ENCODE results near the gene TET1. TPM values are rescaled to one million over a fixed set of nuclear protein-coding genes. Genes with fewer than 3 reads are reported as not detected.

The TET1 gene
- polyA plus RNA-seq, 2 of the 4 experiments (the other 2 are of a cell fraction), result 0.45 to 1.8 TPM

DNA sequence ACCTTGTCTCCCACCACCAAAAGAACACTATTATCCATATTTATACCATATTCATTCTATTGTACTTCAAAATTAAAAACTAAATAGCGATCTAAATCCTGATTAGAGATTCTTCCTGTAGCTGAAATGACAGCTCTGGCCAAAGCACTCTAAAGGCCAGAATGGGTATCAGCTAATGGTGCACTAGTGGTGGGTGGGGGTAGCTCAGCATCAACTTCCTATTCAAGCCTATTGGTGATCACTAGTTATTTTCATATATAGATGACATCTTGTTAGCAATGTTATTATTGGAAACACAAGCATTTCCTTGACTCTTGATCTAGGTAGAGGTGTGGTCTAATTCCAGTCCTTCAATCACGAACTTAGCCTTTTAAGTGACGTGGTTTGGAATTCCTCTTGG lies 43.6 kb downstream of the TET1 start:
- Histone ChIP-seq H3K4me2 (no peak overlapping the region), H3K9me3 (no peaks in the 10 kb centered on the region), H3K4me3 (no peak overlapping the region), H3K27ac (no peak overlapping the region), H3K4me1 (peaks cover 28% of the 10 kb centered on the region)
- DNase-seq (ENCODE audit: low read depth in 1 of 2, low spot score in 1 of 2) (no peak), ATAC-seq (no peak), FAIRE-seq (no peak)
- WGBS (ENCODE audit: missing lambda C conversion rate), result 93% methylated on average over 3 of the region's 3 CpGs
- CTCF ChIA-PET, result interaction anchor here (1.4 kb wide), 1 partner anchor 44 kb away, joined by 3 read pairs; the partner anchor contains the start of gene TET1
- TF ChIP-seq, protein P1, sequence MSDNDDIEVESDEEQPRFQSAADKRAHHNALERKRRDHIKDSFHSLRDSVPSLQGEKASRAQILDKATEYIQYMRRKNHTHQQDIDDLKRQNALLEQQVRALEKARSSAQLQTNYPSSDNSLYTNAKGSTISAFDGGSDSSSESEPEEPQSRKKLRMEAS (IDR thresholded peaks at IDR 0.05), result no peak
- TF ChIP-seq PHF8 (IDR thresholded peaks at IDR 0.05; ENCODE audit: borderline replicate concordance, low read depth), result no peak
- no peak for TF ChIP-seq HDAC2 (IDR thresholded peaks at IDR 0.05)
- no peak for TF ChIP-seq POLR2AphosphoS2 (conservative IDR thresholded peaks at IDR 0.05; ENCODE audit: low read length)
- POLR2A ChIA-PET, result no interaction called here

DNA sequence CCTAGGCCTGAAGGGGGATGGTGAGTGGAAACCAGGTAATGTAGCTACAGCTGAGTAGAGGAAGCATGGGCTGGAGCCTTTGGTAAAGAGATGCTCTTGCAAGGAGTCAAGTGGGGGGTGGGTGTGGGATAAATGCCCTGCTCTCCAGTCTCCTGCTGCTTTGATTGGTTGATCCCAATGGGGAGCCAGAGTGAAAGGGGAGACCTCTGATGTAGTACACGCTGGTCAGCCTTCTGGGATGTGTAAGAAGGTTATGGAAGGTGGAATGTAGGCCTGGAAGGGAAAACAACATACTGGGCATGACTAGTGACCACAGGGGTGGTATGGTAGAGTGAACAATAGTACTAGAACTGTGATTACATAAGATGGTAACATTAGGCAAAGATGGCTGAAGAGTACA lies 44.3 kb downstream of the TET1 start:
- POLR2A ChIA-PET, result no interaction called here
- Histone ChIP-seq H3K9me3 (no peaks in the 10 kb centered on the region), H3K4me2 (no peak overlapping the region), H3K4me1 (peaks cover 24% of the 10 kb centered on the region), H3K4me3 (no peak overlapping the region), H3K27ac (no peak overlapping the region)
- no peak for TF ChIP-seq SMC3 (IDR thresholded peaks at IDR 0.05)
- TF ChIP-seq, protein P2, sequence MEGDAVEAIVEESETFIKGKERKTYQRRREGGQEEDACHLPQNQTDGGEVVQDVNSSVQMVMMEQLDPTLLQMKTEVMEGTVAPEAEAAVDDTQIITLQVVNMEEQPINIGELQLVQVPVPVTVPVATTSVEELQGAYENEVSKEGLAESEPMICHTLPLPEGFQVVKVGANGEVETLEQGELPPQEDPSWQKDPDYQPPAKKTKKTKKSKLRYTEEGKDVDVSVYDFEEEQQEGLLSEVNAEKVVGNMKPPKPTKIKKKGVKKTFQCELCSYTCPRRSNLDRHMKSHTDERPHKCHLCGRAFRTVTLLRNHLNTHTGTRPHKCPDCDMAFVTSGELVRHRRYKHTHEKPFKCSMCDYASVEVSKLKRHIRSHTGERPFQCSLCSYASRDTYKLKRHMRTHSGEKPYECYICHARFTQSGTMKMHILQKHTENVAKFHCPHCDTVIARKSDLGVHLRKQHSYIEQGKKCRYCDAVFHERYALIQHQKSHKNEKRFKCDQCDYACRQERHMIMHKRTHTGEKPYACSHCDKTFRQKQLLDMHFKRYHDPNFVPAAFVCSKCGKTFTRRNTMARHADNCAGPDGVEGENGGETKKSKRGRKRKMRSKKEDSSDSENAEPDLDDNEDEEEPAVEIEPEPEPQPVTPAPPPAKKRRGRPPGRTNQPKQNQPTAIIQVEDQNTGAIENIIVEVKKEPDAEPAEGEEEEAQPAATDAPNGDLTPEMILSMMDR (IDR thresholded peaks at IDR 0.05), result no peak
- TF ChIP-seq RFX5 (IDR thresholded peaks at IDR 0.05), result no peak
- no peak for TF ChIP-seq MYC (IDR thresholded peaks at IDR 0.05; ENCODE audit: borderline replicate concordance, low read length)
- no peak for TF ChIP-seq HOXB5 (CRISPR knock-in tag; IDR thresholded peaks at IDR 0.05)
- TF ChIP-seq TP53 (CRISPR knock-in tag; IDR thresholded peaks at IDR 0.05), result no peak
- TF ChIP-seq, protein P3, sequence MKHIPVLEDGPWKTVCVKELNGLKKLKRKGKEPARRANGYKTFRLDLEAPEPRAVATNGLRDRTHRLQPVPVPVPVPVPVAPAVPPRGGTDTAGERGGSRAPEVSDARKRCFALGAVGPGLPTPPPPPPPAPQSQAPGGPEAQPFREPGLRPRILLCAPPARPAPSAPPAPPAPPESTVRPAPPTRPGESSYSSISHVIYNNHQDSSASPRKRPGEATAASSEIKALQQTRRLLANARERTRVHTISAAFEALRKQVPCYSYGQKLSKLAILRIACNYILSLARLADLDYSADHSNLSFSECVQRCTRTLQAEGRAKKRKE (CRISPR knock-in tag; IDR thresholded peaks at IDR 0.05; ENCODE audit: low read depth), result no peak
- no peak for TF ChIP-seq HOXA7 (CRISPR knock-in tag; IDR thresholded peaks at IDR 0.05)
- no peak for TF ChIP-seq PHF8 (IDR thresholded peaks at IDR 0.05; ENCODE audit: borderline replicate concordance, low read depth)
- no peak for TF ChIP-seq JUN (IDR thresholded peaks at IDR 0.05)
- no peak for TF ChIP-seq EHMT2 (IDR thresholded peaks at IDR 0.05; ENCODE audit: low read depth)
- TF ChIP-seq CHD2 (IDR thresholded peaks at IDR 0.05; ENCODE audit: low read length, partially characterized antibody), result no peak
- no peak for TF ChIP-seq TFCP2L1 (CRISPR knock-in tag; IDR thresholded peaks at IDR 0.05)
- TF ChIP-seq FOXS1 (CRISPR knock-in tag; IDR thresholded peaks at IDR 0.05), result no peak
- TF ChIP-seq NPAS2 (CRISPR knock-in tag; IDR thresholded peaks at IDR 0.05; ENCODE audit: borderline replicate concordance), result no peak
- no peak for TF ChIP-seq NR3C1 (IDR thresholded peaks at IDR 0.05)
- TF ChIP-seq, protein P4, sequence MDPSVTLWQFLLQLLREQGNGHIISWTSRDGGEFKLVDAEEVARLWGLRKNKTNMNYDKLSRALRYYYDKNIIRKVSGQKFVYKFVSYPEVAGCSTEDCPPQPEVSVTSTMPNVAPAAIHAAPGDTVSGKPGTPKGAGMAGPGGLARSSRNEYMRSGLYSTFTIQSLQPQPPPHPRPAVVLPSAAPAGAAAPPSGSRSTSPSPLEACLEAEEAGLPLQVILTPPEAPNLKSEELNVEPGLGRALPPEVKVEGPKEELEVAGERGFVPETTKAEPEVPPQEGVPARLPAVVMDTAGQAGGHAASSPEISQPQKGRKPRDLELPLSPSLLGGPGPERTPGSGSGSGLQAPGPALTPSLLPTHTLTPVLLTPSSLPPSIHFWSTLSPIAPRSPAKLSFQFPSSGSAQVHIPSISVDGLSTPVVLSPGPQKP (IDR thresholded peaks at IDR 0.05; ENCODE audit: low read depth, low read length), result no peak
- CTCF ChIA-PET, result interaction anchor here (1.0 to 1.4 kb wide), 2 partner anchors 10 to 45 kb away, joined by 3 to 4 read pairs; partner anchors contain the start of gene TET1
- no peak for FAIRE-seq
- no peak for DNase-seq (ENCODE audit: low read depth in 1 of 2, low spot score in 1 of 2)
- no peak for ATAC-seq
- 91% methylated on average over 1 of the region's 1 CpG for WGBS (ENCODE audit: missing lambda C conversion rate)

DNA sequence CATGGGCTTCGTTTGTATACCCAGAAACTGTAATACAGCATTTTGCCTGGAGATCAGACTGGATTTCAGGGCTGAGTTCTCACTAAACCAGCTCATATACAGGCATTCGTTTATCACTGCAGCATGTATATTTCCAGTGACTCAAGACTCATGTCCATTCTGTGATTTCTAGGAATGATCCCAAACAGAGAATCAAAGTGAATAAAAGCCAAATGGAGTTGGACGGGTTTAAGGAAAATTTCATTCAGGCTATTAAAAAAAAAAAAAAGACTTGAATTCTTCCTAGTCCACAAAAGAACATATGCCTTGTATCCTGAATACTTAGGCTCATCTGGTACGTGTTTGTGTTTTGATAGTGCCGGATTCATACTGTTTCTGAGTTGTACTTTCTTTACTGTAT lies 46.8 kb downstream of the TET1 start:
- ChIA-PET POLR2A (interaction anchor here (0.6 to 0.7 kb wide), 2 partner anchors 197 to 414 kb away, joined by 3 to 4 read pairs; no protein-coding TSS in a partner anchor), CTCF (interaction anchor here (1.2 to 1.5 kb wide), 2 partner anchors 9 to 56 kb away, joined by 3 read pairs; no protein-coding TSS in a partner anchor)
- FAIRE-seq, result no peak
- TF ChIP-seq, protein P4 (IDR thresholded peaks at IDR 0.05; ENCODE audit: low read depth, low read length), result no peak
- no peak for TF ChIP-seq EHF (CRISPR knock-in tag; IDR thresholded peaks at IDR 0.05)
- TF ChIP-seq, protein P5, sequence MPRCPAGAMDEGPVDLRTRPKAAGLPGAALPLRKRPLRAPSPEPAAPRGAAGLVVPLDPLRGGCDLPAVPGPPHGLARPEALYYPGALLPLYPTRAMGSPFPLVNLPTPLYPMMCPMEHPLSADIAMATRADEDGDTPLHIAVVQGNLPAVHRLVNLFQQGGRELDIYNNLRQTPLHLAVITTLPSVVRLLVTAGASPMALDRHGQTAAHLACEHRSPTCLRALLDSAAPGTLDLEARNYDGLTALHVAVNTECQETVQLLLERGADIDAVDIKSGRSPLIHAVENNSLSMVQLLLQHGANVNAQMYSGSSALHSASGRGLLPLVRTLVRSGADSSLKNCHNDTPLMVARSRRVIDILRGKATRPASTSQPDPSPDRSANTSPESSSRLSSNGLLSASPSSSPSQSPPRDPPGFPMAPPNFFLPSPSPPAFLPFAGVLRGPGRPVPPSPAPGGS (IDR thresholded peaks at IDR 0.05), result no peak
- TF ChIP-seq, protein P6, sequence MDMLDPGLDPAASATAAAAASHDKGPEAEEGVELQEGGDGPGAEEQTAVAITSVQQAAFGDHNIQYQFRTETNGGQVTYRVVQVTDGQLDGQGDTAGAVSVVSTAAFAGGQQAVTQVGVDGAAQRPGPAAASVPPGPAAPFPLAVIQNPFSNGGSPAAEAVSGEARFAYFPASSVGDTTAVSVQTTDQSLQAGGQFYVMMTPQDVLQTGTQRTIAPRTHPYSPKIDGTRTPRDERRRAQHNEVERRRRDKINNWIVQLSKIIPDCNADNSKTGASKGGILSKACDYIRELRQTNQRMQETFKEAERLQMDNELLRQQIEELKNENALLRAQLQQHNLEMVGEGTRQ (IDR thresholded peaks at IDR 0.05), result no peak
- TF ChIP-seq FOSB (CRISPR knock-in tag; IDR thresholded peaks at IDR 0.05), result no peak
- no peak for TF ChIP-seq ZC3H11A (IDR thresholded peaks at IDR 0.05)
- TF ChIP-seq NPAS2 (CRISPR knock-in tag; IDR thresholded peaks at IDR 0.05; ENCODE audit: borderline replicate concordance), result no peak
- TF ChIP-seq POLR2A (IDR thresholded peaks at IDR 0.05; ENCODE audit: low read length), result no peak
- no peak for TF ChIP-seq FOSL2 (IDR thresholded peaks at IDR 0.05)
- no peak for TF ChIP-seq FOSL2 (CRISPR knock-in tag; IDR thresholded peaks at IDR 0.05)
- TF ChIP-seq CHD4 (IDR thresholded peaks at IDR 0.05; ENCODE audit: borderline replicate concordance), result no peak

More for the DNA sequence above, 46.8 kb downstream of the TET1 start:
- ATAC-seq, result no peak
- no peak for DNase-seq (ENCODE audit: low read depth in 1 of 2, low spot score in 1 of 2)
- 71% methylated on average over 5 of the region's 5 CpGs for WGBS (ENCODE audit: missing lambda C conversion rate)
- peaks cover 10% of the 10 kb centered on the region for H3K4me1 ChIP-seq
- H3K9me3 ChIP-seq, result no peaks in the 10 kb centered on the region
- no peak overlapping the region for H3K27ac ChIP-seq
- no peak overlapping the region for H3K4me3 ChIP-seq
- H3K4me2 ChIP-seq, result no peak overlapping the region

All from A549 (cell line).